Chondrocyte (in vitro differentiated cells): ENCODE measurements around the gene WIPI1. TPM values are rescaled to one million over a fixed set of nuclear protein-coding genes. Genes with fewer than 3 reads are reported as not detected.
A peak's percentile ranks its signal among the peaks of the same experiment; 100 is the strongest.

Source experiments
- DNase-seq: peaks from one replicate; pipeline ENCODE4 v3.0.0; 2021; ENCODE audit warnings: mixed read lengths, low spot score
- H3K27ac Mint-ChIP-seq: one replicate; pipeline ENCODE4 v1.8.0; 2021; ENCODE audit warnings: mild to moderate bottlenecking, moderate library complexity, mixed read lengths; ENCODE audit not compliant: unreplicated experiment
- H3K27me3 Mint-ChIP-seq: 2 replicates; pipeline ENCODE4 v1.8.0; 2021; ENCODE audit warnings: low read depth, mixed read lengths
- H3K36me3 Mint-ChIP-seq: 2 replicates; pipeline ENCODE4 v1.8.0; 2021; ENCODE audit warnings: low read depth, mixed read lengths
- H3K4me1 Mint-ChIP-seq: 2 replicates; pipeline ENCODE4 v1.8.0; 2021; ENCODE audit warnings: low read depth, mild to moderate bottlenecking, mixed read lengths
- H3K4me3 Mint-ChIP-seq: one replicate; pipeline ENCODE4 v1.8.0; 2021; ENCODE audit warnings: mild to moderate bottlenecking, moderate library complexity, mixed read lengths; ENCODE audit not compliant: unreplicated experiment
- H3K9me3 Mint-ChIP-seq: 2 replicates; pipeline ENCODE4 v1.8.0; 2021; ENCODE audit warnings: low read depth, mixed read lengths
- CTCF ChIP-seq: fragments of 200-600 bp; sonication (generic); IDR thresholded peaks from 2 replicates; pipeline ENCODE4 v1.5.0; 2021; ENCODE audit warnings: antibody characterized with exemption, mild to moderate bottlenecking, moderate library complexity
- total RNA-seq: library from RNA; stranded (reverse); gene quantifications from 3 replicates; pipeline ENCODE4 v1.2.1, GENCODE V29; 2021

Gene WIPI1
- total RNA-seq, 1 donor from 2014 or later, result 119 TPM

GRCh38 chr17:68456339-68457167, 743 bp downstream of the WIPI1 start:
- Mint-ChIP-seq H3K4me1 (peaks cover 48% of the 10 kb centered on the region), H3K27me3 (no peaks in the 10 kb centered on the region), H3K9me3 (no peaks in the 10 kb centered on the region), H3K27ac (peak overlapping the region; percentile 100), H3K4me3 (peak overlapping the region; percentile 99), H3K36me3 (peaks cover 5% of the 10 kb centered on the region)
- no peak for DNase-seq
- TF ChIP-seq CTCF, result no peak

GRCh38 chr17:68455901-68456338, 1.4 kb downstream of the WIPI1 start:
- Mint-ChIP-seq H3K36me3 (peaks cover 8% of the 10 kb centered on the region), H3K4me3 (peak overlapping the region; percentile 99), H3K9me3 (no peaks in the 10 kb centered on the region), H3K4me1 (peaks cover 48% of the 10 kb centered on the region), H3K27ac (peak overlapping the region; percentile 100), H3K27me3 (no peaks in the 10 kb centered on the region)
- no peak for DNase-seq
- no peak for TF ChIP-seq CTCF

DNA sequence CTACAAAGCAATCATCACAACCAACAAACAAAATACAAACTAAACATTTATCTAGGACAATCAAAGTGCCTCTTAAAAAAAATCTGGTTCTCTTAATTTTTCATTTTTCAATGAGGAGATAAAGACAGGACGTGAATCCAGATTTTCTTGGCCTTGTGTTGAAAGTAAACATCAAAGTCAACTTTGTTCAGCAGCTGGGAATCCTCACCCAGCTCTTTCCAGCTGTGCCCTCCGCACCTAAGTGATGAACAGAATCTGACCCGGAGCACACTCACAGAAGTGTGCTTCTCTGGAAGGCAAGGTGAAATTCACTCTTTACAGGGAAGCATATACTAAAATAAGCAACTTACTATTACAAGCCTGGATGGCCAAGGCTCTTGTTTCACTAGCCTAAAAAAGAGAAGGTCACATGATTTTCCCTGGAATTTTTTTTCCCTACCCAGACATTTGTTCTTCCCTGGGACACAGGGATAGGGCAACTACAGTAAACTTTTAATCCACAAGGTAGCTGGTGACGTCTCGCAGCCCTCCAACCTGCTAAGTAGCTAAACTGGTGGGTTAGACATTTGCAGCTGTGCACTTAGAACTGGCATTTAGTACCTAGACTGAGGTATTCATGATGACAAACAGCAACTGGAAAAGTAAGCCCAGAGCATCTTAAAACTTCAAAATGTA, 3.2 kb downstream of the WIPI1 start:
- TF ChIP-seq CTCF, result no peak
- H3K9me3 Mint-ChIP-seq, result no peaks in the 10 kb centered on the region
- peaks cover 45% of the 10 kb centered on the region for H3K4me1 Mint-ChIP-seq
- H3K36me3 Mint-ChIP-seq, result peaks cover 16% of the 10 kb centered on the region
- no peaks in the 10 kb centered on the region for H3K27me3 Mint-ChIP-seq
- H3K27ac Mint-ChIP-seq, result peak overlapping the region; percentile 66
- no peak for DNase-seq
- H3K4me3 Mint-ChIP-seq, result no peak overlapping the region

- DNase-seq, result no peak
- Mint-ChIP-seq H3K4me1 (peaks cover 38% of the 10 kb centered on the region), H3K9me3 (no peaks in the 10 kb centered on the region), H3K4me3 (no peak overlapping the region), H3K27ac (no peak overlapping the region), H3K27me3 (no peaks in the 10 kb centered on the region), H3K36me3 (peaks cover 20% of the 10 kb centered on the region)
- no peak for TF ChIP-seq CTCF
Measured at GRCh38 chr17:68452724-68453290, 4.5 kb downstream of the WIPI1 start.

DNA sequence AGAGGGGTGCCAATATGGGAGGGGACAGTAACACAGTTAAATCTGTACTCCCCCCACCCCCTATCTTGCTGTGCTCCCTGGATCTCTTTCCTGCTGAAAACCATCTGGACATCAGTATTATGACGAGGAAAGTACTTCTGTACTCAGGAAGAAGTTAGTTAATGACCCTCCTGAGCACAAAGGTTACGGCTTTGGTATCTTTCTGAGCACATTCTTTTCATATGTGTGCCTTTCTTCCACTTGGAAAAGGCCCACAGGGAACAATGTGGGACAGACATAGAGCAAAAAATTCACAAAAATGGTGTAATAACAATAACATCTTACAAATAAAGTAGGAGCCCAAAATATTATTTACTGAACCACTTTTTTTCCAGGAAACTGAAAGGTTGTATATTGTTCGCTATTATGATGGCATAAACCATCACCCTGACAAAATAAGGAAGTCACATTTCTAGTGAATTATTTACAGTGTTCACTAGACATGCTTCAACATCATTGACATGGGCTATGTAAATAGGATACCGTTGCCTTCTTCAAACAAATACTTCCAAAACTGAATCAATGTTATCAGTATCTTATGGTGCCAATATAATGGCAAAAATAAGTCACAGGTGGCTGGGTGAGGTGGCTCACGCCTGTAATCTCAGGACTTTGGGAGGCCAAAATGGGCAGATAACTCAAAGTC, 5.5 kb downstream of the WIPI1 start:
- DNase-seq, result no peak
- TF ChIP-seq CTCF, result no peak
- Mint-ChIP-seq H3K4me3 (no peak overlapping the region), H3K9me3 (no peaks in the 10 kb centered on the region), H3K27me3 (no peaks in the 10 kb centered on the region), H3K36me3 (peaks cover 22% of the 10 kb centered on the region), H3K4me1 (peaks cover 38% of the 10 kb centered on the region), H3K27ac (no peak overlapping the region)
